ENCODE results near the gene SLC6A3. TPM values are rescaled to one million over a fixed set of nuclear protein-coding genes. Genes with fewer than 3 reads are reported as not detected.

The SLC6A3 gene
- total RNA-seq, 2 donors from 2014 or later = 0.18 TPM; not detected in 1

- Histone ChIP-seq H3K9ac (ENCODE audit: extremely low read depth, low read length, poor library complexity, severe bottlenecking) (no peak overlapping the region), H3K9me3 (ENCODE audit: control insufficient read depth, low read length) (no peaks in the 10 kb centered on the region), H3K27ac (ENCODE audit: low read depth, low read length) (no peak overlapping the region), H3K27me3 (ENCODE audit: control insufficient read depth, insufficient read depth, low read length, poor library complexity, severe bottlenecking) (no peaks in the 10 kb centered on the region), H3K4me3 (ENCODE audit: low read length) (no peak overlapping the region), H3K4me1 (ENCODE audit: control insufficient read depth, insufficient read depth, low read length) (no peaks in the 10 kb centered on the region), H3K36me3 (ENCODE audit: control insufficient read depth, insufficient read depth, low read length) (no peaks in the 10 kb centered on the region)
- Mint-ChIP-seq H3K27me3 (ENCODE audit: insufficient read depth) (no peaks in the 10 kb centered on the region), H3K36me3 (ENCODE audit: low read depth) (no peaks in the 10 kb centered on the region), H3K4me1 (no peaks in the 10 kb centered on the region), H3K27ac (no peak overlapping the region), H3K9me3 (no peaks in the 10 kb centered on the region), H3K4me3 (no peak overlapping the region)
- TF ChIP-seq CTCF (conservative IDR thresholded peaks at IDR 0.05) = no peak
- DNase-seq = no peak
- WGBS, 2 experiments (ENCODE audit: insufficient coverage in 1 of 2, insufficient read length in 1 of 2) = 82 to 87% methylated on average over 14 to 23 of the region's 27 CpGs
These were observed 30.8 kb downstream of the SLC6A3 start for GRCh38 chr5:1414311-1415058.

- Mint-ChIP-seq H3K9me3 (no peaks in the 10 kb centered on the region), H3K36me3 (ENCODE audit: low read depth) (no peaks in the 10 kb centered on the region), H3K27ac (no peak overlapping the region), H3K4me3 (no peak overlapping the region), H3K27me3 (ENCODE audit: insufficient read depth) (no peaks in the 10 kb centered on the region), H3K4me1 (no peaks in the 10 kb centered on the region)
- no peaks in the 10 kb centered on the region for H3K9me3 ChIP-seq (ENCODE audit: control insufficient read depth, low read length)
- no peak overlapping the region for H3K9ac ChIP-seq (ENCODE audit: extremely low read depth, low read length, poor library complexity, severe bottlenecking)
- H3K27ac ChIP-seq (ENCODE audit: low read depth, low read length) = no peak overlapping the region
- H3K36me3 ChIP-seq (ENCODE audit: control insufficient read depth, insufficient read depth, low read length) = no peaks in the 10 kb centered on the region
- no peak for TF ChIP-seq CTCF (conservative IDR thresholded peaks at IDR 0.05)
- no peak for DNase-seq
- H3K4me1 ChIP-seq (ENCODE audit: control insufficient read depth, insufficient read depth, low read length) = no peaks in the 10 kb centered on the region
- H3K27me3 ChIP-seq (ENCODE audit: control insufficient read depth, insufficient read depth, low read length, poor library complexity, severe bottlenecking) = no peaks in the 10 kb centered on the region
- no peak overlapping the region for H3K4me3 ChIP-seq (ENCODE audit: low read length)
- 89 to 91% methylated on average over 17 to 23 of the region's 23 CpGs for WGBS, 2 experiments (ENCODE audit: insufficient coverage in 1 of 2, insufficient read length in 1 of 2)
These were observed 31.5 kb downstream of the SLC6A3 start for GRCh38 chr5:1413611-1414241.

- H3K4me1 ChIP-seq (ENCODE audit: control insufficient read depth, insufficient read depth, low read length) = no peaks in the 10 kb centered on the region
- no peak overlapping the region for H3K9ac ChIP-seq (ENCODE audit: extremely low read depth, low read length, poor library complexity, severe bottlenecking)
- TF ChIP-seq CTCF (conservative IDR thresholded peaks at IDR 0.05) = no peak
- Mint-ChIP-seq H3K4me3 (no peak overlapping the region), H3K4me1 (no peaks in the 10 kb centered on the region), H3K9me3 (no peaks in the 10 kb centered on the region), H3K36me3 (ENCODE audit: low read depth) (no peaks in the 10 kb centered on the region), H3K27me3 (ENCODE audit: insufficient read depth) (no peaks in the 10 kb centered on the region), H3K27ac (no peak overlapping the region)
- no peak overlapping the region for H3K4me3 ChIP-seq (ENCODE audit: low read length)
- no peaks in the 10 kb centered on the region for H3K27me3 ChIP-seq (ENCODE audit: control insufficient read depth, insufficient read depth, low read length, poor library complexity, severe bottlenecking)
- H3K9me3 ChIP-seq (ENCODE audit: control insufficient read depth, low read length) = no peaks in the 10 kb centered on the region
- H3K36me3 ChIP-seq (ENCODE audit: control insufficient read depth, insufficient read depth, low read length) = no peaks in the 10 kb centered on the region
- no peak for DNase-seq
- 76 to 77% methylated on average over 8 to 13 of the region's 13 CpGs for WGBS, 2 experiments (ENCODE audit: insufficient coverage in 1 of 2, insufficient read length in 1 of 2)
- H3K27ac ChIP-seq (ENCODE audit: low read depth, low read length) = no peak overlapping the region
These were observed 32.0 kb downstream of the SLC6A3 start for GRCh38 chr5:1413211-1413610.
